ENCODE measurements around the gene GH2.
A peak's percentile ranks its signal among the peaks of the same experiment; 100 is the strongest.

The GH2 gene

DNA sequence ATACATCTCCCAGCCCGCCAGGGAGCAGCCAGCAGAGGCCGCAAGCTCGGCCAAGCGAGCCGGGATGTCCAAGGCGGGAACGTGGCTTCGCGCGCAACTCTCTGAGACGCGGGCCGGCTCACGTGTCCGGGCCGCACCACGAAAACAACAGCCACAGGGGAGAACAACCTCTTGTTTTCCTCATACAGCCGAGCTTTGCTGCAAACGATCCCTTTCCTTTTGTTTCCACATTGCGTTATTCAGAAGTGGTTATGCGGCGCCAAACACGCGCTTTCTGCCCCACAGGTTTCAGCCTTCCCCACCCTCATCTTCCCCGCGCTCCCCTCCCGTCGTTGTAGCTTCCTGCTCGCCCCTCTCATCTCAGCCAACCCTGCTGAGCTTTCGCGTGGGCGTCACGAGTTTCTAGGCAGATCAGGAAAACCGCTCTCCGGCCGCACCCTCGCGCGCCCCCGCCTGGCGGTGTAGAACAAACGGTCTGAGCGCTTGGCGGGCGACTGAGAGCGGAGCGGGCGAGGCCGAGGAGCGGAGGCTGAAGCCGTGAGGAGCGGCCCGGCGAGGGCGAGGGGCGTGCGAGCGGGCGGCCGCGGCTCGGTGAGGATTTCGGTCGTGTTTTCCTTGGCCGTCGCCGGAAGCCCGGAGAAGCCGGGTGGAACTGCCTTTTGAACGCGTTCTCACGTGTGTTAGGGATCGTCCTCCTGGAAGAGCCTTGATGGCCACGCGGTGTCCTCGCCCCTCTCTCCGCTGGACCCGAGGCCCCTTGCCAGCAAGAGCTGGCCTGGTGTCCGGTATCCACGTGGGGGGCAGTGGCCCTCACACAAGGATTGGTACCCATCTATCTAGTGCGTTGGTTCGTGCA is 32.7 kb downstream of the GH2 start:
- Histone ChIP-seq H3K23ac (ENCODE audit: low read depth, low read length, poor library complexity) (peak overlapping the region; percentile 75), H2BK12ac (ENCODE audit: low read length) (peak overlapping the region; percentile 26), H3K79me1 (ENCODE audit: low read depth, low read length) (no peaks in the 10 kb centered on the region), H4K8ac (ENCODE audit: low read depth, low read length) (peak overlapping the region; percentile 87), H2AFZ (ENCODE audit: low read length) (peak overlapping the region; percentile 56), H3K9ac (ENCODE audit: low read depth, low read length, poor library complexity) (no peak overlapping the region), H2BK5ac (ENCODE audit: low read length) (no peak overlapping the region), H3K9me3 (replicated peaks in 1 of 2; ENCODE audit: control insufficient read depth in 2 of 2, insufficient read depth in 1 of 2, low read depth in 1 of 2, low read length in 2 of 2) (peaks cover 0 to 10% of the 10 kb centered on the region in 2 donors), H2AK5ac (ENCODE audit: low read depth, low read length) (peak overlapping the region; percentile 36), H2BK120ac (ENCODE audit: low read depth, low read length) (no peak overlapping the region), H3K27ac (replicated peaks; ENCODE audit: low read length) (no peak overlapping the region), H3K18ac (ENCODE audit: low read length) (peak overlapping the region; percentile 50), H3K36me3 (replicated peaks in 1 of 2; ENCODE audit: control insufficient read depth in 2 of 2, insufficient read depth in 2 of 2, low read length in 2 of 2) (no peaks in the 10 kb centered on the region), H3K27me3 (ENCODE audit: control insufficient read depth in 3 of 3, insufficient read depth in 3 of 3, low read depth in 1 of 3, low read length in 3 of 3) (peaks cover 0 to 7% (median 0%) of the 10 kb centered on the region in 3 experiments), H3K4me1 (ENCODE audit: control insufficient read depth in 2 of 2, insufficient read depth in 1 of 2, low read depth in 1 of 2, low read length in 2 of 2) (peaks cover 0 to 3% of the 10 kb centered on the region in 2 donors), H2BK15ac (ENCODE audit: low read length) (no peak overlapping the region), H3K4me2 (ENCODE audit: insufficient read depth, low read length, poor library complexity, severe bottlenecking) (peak overlapping the region; percentile 38), H3K4ac (ENCODE audit: low read length) (no peak overlapping the region), H3K14ac (ENCODE audit: low read length) (no peak overlapping the region), H4K91ac (ENCODE audit: low read depth, low read length, poor library complexity) (peak overlapping the region; percentile 33), H3K4me3 (ENCODE audit: low read length in 2 of 2) (peak overlapping the region in 1 of 2 donors; percentile 53)
- WGBS, 2 donors (ENCODE audit: extremely low coverage in 2 of 2, insufficient read length in 2 of 2, insufficient replicate concordance in 1 of 2), result no CpG with 5 or more reads among the region's 82 CpGs
- peak; percentile 61 for DNase-seq (ENCODE audit: low spot score)

DNA sequence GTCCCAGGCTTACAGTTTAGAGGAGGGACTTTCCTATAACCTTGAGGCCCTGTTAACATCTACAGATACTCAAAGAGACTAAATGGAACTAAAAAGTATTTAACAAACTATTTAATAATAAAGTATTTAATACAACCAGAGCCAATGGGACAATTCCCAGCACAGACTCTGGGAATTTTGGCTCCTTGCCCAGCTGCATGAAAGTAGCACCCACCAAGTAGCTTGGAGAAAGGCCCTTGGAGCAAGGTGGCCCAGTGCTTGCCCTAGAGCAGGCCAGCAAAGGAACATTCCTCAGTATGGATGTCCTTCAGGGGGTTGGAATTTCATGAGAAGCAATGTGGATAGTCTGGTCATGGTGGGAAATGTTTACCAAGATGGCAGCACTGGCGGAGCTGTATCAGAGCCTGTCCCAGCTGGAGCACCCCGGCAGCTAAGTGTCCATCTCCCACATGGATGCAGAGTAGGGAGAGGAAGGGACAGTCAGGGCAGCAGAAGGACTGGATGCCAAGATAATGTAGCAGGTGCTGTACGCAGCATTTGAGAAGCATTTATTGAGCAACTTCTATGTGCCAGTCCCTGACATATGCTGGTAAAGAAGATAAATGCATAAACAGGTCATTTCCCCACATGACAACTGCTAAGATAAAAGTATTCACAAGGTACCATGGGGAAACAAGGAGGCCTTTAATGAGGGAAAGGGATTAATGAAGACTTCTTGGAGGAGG is 34.1 kb downstream of the GH2 start:
- H4K8ac ChIP-seq (ENCODE audit: low read depth, low read length), result no peak overlapping the region
- no peak overlapping the region for H2BK15ac ChIP-seq (ENCODE audit: low read length)
- no peak for DNase-seq (ENCODE audit: low spot score)
- no peak overlapping the region for H2BK5ac ChIP-seq (ENCODE audit: low read length)
- H3K14ac ChIP-seq (ENCODE audit: low read length), result no peak overlapping the region
- no peak overlapping the region for H2AFZ ChIP-seq (ENCODE audit: low read length)
- H2AK5ac ChIP-seq (ENCODE audit: low read depth, low read length), result no peak overlapping the region
- no peak overlapping the region for H3K23ac ChIP-seq (ENCODE audit: low read depth, low read length, poor library complexity)
- H3K27ac ChIP-seq (replicated peaks; ENCODE audit: low read length), result no peak overlapping the region
- H3K4me2 ChIP-seq (ENCODE audit: insufficient read depth, low read length, poor library complexity, severe bottlenecking), result no peak overlapping the region
- H3K18ac ChIP-seq (ENCODE audit: low read length), result no peak overlapping the region
- no peak overlapping the region for H3K4ac ChIP-seq (ENCODE audit: low read length)
- WGBS, 2 donors (ENCODE audit: extremely low coverage in 2 of 2, insufficient read length in 2 of 2, insufficient replicate concordance in 1 of 2), result no CpG with 5 or more reads among the region's 3 CpGs
- H3K4me1 ChIP-seq (ENCODE audit: control insufficient read depth in 2 of 2, insufficient read depth in 1 of 2, low read depth in 1 of 2, low read length in 2 of 2), result peaks cover 3 to 4% of the 10 kb centered on the region in 2 donors
- H3K9me3 ChIP-seq (replicated peaks in 1 of 2; ENCODE audit: control insufficient read depth in 2 of 2, insufficient read depth in 1 of 2, low read depth in 1 of 2, low read length in 2 of 2), result peaks cover 0 to 10% of the 10 kb centered on the region in 2 donors
- H3K27me3 ChIP-seq (ENCODE audit: control insufficient read depth in 3 of 3, insufficient read depth in 3 of 3, low read depth in 1 of 3, low read length in 3 of 3), result peaks cover 0 to 7% (median 0%) of the 10 kb centered on the region in 3 experiments
- H2BK120ac ChIP-seq (ENCODE audit: low read depth, low read length), result no peak overlapping the region
- H4K91ac ChIP-seq (ENCODE audit: low read depth, low read length, poor library complexity), result no peak overlapping the region
- no peak overlapping the region for H3K4me3 ChIP-seq (ENCODE audit: low read length in 2 of 2)
- no peaks in the 10 kb centered on the region for H3K36me3 ChIP-seq (replicated peaks in 1 of 2; ENCODE audit: control insufficient read depth in 2 of 2, insufficient read depth in 2 of 2, low read length in 2 of 2)
- no peak overlapping the region for H3K9ac ChIP-seq (ENCODE audit: low read depth, low read length, poor library complexity)
- H2BK12ac ChIP-seq (ENCODE audit: low read length), result no peak overlapping the region
- H3K79me1 ChIP-seq (ENCODE audit: low read depth, low read length), result no peaks in the 10 kb centered on the region

DNA sequence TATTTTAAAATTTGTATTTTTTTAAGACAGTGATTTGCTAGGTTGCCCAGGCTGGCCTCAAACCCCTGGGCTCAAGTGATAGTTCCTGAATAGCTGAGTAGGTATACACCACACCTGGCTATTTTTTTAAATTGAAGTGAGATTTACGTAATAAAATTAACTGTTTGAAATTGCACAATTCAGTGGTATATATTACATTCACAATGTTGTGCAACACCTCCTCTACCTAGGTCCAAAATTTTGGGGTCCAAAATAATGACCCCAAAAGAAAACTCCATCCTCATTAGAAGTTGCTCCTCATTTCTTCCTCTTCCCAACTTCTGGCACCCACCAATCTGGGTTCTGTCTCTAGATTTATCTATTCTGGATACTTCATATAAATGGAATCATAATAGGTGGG is 36.2 kb downstream of the GH2 start:
- DNase-seq (ENCODE audit: low spot score), result no peak
- Histone ChIP-seq H3K4me3 (ENCODE audit: low read length in 2 of 2) (no peak overlapping the region), H4K91ac (ENCODE audit: low read depth, low read length, poor library complexity) (no peak overlapping the region), H3K18ac (ENCODE audit: low read length) (no peak overlapping the region), H3K79me1 (ENCODE audit: low read depth, low read length) (peaks cover 4% of the 10 kb centered on the region), H2BK120ac (ENCODE audit: low read depth, low read length) (no peak overlapping the region), H3K4me2 (ENCODE audit: insufficient read depth, low read length, poor library complexity, severe bottlenecking) (no peak overlapping the region), H3K27me3 (ENCODE audit: control insufficient read depth in 3 of 3, insufficient read depth in 3 of 3, low read depth in 1 of 3, low read length in 3 of 3) (peaks cover 0 to 7% (median 0%) of the 10 kb centered on the region in 3 experiments), H3K4me1 (ENCODE audit: control insufficient read depth in 2 of 2, insufficient read depth in 1 of 2, low read depth in 1 of 2, low read length in 2 of 2) (peaks cover 9 to 11% of the 10 kb centered on the region in 2 donors), H3K4ac (ENCODE audit: low read length) (no peak overlapping the region), H2AK5ac (ENCODE audit: low read depth, low read length) (no peak overlapping the region), H3K36me3 (replicated peaks in 1 of 2; ENCODE audit: control insufficient read depth in 2 of 2, insufficient read depth in 2 of 2, low read length in 2 of 2) (no peaks in the 10 kb centered on the region), H2BK12ac (ENCODE audit: low read length) (no peak overlapping the region), H3K23ac (ENCODE audit: low read depth, low read length, poor library complexity) (no peak overlapping the region), H2BK5ac (ENCODE audit: low read length) (no peak overlapping the region), H3K27ac (replicated peaks; ENCODE audit: low read length) (no peak overlapping the region), H4K8ac (ENCODE audit: low read depth, low read length) (no peak overlapping the region), H2AFZ (ENCODE audit: low read length) (no peak overlapping the region), H3K14ac (ENCODE audit: low read length) (no peak overlapping the region), H3K9ac (ENCODE audit: low read depth, low read length, poor library complexity) (no peak overlapping the region), H3K9me3 (replicated peaks in 1 of 2; ENCODE audit: control insufficient read depth in 2 of 2, insufficient read depth in 1 of 2, low read depth in 1 of 2, low read length in 2 of 2) (peaks cover 0 to 10% of the 10 kb centered on the region in 2 donors), H2BK15ac (ENCODE audit: low read length) (no peak overlapping the region)
- whole genome bisulfite sequencing, 2 donors (ENCODE audit: extremely low coverage in 2 of 2, insufficient read length in 2 of 2, insufficient replicate concordance in 1 of 2), result no CpG with 5 or more reads among the region's 1 CpG
